GM20431 (cell line): Measurements from ENCODE around the gene NTPCR.

Experiments
- in situ Hi-C: fragments of 300-500 bp; cut with MseI, MboI; formaldehyde crosslinking; loops from one replicate; pipeline ENCODE4 v1.15.0; 2020; ENCODE audit warnings: low sequenced_read_pairs; ENCODE audit not compliant: unreplicated experiment

Gene NTPCR

DNA sequence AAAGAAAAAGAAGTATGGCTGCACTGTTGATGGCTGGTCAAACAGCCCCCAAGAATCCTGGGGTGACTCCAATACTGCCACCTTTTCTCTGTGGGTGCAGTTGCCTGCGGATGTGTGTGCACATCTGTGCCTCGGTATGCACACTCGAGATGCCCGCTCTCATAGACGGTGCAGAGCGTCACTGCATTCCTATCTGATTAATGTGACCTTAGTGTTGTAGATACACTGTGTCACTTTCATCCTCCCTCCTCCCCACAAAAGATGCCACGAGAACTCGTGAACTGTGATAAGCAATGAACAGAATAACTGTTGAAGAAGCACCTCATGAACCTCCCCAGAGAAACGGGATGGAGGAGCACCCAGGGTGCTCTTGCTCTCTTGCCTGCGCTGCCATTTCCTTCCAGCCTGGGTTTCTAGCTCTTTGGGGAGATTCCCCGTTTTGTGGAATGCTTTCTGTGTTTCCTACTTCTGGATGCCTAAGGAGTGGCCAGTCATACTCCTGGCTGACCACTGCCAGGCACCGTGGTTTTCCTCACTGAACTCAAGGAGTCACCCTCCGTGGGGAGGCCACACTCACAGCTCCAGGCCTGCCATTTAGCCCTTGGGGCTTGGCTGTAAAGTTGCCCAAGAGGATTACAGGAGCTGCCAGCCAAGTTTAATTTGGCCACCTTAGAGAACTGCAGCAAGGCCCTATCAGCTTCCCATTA lies 32.0 kb downstream of the NTPCR start:
- in situ Hi-C loops: no loop called here

DNA sequence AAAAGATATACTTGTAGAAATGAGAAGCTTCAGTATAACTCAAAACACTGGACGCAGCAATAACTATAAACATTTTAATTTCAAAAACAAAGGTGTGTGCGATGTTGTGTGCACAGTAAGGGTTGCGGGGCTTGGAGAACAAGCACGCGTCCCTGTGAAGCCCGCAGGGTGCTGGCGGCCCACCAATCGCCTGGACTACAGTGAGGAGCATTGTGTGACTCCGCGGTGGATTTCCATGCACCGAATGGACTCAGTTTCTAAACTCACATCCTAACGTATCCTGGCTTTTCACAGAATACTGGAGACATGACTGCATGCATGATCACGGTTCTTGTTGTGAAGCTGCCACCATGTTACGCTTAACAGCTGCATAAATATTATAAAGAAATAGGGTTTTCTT lies 33.0 kb downstream of the NTPCR start:
- in situ Hi-C loops: no loop called here

GRCh38 chr1:232983817-232984567 lies 33.6 kb downstream of the NTPCR start:
- in situ Hi-C loops: no loop called here

- in situ Hi-C loops: no loop called here
Measured at GRCh38 chr1:232984577-232985425, 34.4 kb downstream of the NTPCR start.

- in situ Hi-C loops: no loop called here
Measured at GRCh38 chr1:232985882-232986526, 35.6 kb downstream of the NTPCR start.

- in situ Hi-C loops: no loop called here
Measured at GRCh38 chr1:232986527-232986922, 36.1 kb downstream of the NTPCR start.

GRCh38 chr1:232987046-232987773 lies 36.8 kb downstream of the NTPCR start:
- in situ Hi-C loops: no loop called here

DNA sequence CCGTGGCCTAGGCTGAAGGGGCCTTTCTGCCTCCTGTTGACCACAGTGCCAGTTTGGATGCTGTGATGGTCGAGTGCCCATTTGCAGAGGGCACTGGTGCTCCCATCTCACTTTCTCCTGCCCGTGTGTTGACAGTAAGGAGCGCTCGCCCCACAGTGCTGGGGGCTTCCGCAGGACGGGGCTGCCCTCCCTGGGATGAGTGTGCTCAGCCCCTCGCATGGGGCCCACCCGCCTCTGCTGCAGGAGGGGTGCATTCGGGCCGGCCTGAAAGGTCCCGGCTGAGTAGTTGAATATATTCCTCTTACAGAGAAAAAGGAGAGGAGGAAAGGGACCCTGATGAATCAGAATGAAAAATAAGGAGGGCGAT lies 37.3 kb downstream of the NTPCR start:
- in situ Hi-C loops: no loop called here

DNA sequence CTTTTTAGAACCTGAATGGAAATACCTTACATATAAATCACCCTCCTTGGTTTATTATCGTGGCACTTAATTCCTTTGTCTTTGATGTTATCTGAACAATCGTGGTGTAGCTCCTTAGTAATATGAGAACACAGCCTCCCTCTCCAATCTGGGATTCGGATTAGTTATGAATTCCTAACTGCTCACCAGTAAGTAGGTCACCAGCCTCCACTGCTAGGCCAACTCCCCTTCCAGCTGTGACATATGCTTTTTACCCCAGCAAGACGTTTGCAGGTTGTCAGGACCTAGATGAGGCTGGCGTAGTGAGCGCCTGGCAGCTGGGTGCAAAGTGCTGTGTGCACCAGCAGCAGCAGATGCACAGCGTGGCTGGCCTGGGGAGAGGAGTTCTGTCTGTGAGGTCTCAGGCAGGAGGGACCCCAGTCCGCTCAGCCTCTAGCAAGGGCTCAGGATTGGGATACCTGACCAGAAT lies 38.2 kb downstream of the NTPCR start:
- in situ Hi-C loops: no loop called here

- in situ Hi-C loops: no loop called here
Measured at GRCh38 chr1:232990176-232991128, 40.0 kb downstream of the NTPCR start.

DNA sequence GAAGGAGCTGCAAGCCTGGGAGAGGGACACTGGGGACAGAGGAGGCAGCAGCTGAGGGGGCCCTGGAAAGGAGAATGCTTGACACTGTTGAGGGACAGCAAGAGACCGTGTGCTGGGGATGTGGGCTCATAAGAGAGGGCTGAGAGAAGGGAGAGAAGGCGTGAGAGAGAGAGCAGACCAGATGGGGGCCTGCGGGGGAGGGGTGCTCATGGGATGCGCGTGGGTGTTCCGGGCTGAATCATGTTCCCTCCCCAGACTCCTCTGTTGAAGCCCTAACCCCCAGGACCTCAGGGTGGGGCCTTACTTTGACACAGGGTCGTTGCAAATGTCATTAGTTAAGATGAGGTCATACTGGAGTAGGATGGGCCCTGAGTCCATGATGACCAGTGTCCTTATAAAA lies 40.8 kb downstream of the NTPCR start:
- in situ Hi-C loops: no loop called here

- in situ Hi-C loops: no loop called here
Measured at GRCh38 chr1:232992227-232992626, 41.8 kb downstream of the NTPCR start.

GRCh38 chr1:232993555-232993954 lies 43.1 kb downstream of the NTPCR start:
- in situ Hi-C loops: no loop called here

DNA sequence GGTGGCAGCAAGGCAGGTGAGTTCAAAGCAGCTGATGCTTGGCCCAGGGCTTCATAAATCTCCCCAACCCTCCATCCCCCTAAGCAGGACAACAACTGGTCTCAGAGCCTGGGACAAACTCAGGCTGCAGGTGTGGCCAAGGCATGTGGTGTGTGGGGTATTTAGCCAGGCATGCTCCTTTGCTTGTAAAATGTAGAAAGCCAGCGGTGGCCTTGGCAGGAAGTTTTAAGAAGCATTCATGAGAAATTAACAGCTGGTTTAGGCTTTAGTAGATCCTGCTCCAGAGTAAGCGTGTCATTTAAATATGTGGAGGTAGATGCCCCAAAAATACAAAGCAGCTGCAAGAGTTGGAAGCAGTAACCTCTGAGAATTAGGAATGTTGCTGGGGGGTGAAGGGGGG lies 44.8 kb downstream of the NTPCR start:
- in situ Hi-C loops: no loop called here

GRCh38 chr1:232996143-232996542 lies 45.7 kb downstream of the NTPCR start:
- in situ Hi-C loops: no loop called here

- in situ Hi-C loops: no loop called here
Measured at GRCh38 chr1:232998138-232998537, 47.7 kb downstream of the NTPCR start.

DNA sequence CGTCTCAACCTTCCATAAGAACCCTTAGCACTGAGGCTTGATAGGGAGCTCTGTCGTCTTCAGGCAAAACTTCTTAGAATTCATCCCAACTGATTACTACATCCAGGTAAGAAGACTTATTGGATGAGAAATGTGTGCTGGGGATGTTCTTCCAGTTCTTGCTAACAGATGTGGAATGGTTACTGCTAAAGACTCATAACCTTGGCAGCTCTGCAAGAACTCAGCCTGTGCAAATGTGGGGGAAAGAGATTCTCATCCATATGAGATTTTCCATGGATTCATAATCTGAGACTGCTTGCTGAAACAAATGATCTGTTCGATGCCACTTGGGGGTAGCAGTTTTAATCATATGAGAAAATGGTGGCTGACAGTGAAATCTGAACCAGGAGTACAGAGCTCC lies 48.2 kb downstream of the NTPCR start:
- in situ Hi-C loops: no loop called here

GRCh38 chr1:232999956-233000625 lies 49.7 kb downstream of the NTPCR start:
- in situ Hi-C loops: no loop called here
